Retina (tissue), 1 donor: ENCODE results near the gene IL1RL2.

Source experiments
- DNase-seq: peaks from one replicate; pipeline ENCODE4 v3.0.0-alpha.2; 2016

The IL1RL2 gene

GRCh38 chr2:102240640-102241370 is 54.0 kb downstream of the IL1RL2 start:
- peak; percentile 85 for DNase-seq

GRCh38 chr2:102241616-102242305 is 54.9 kb downstream of the IL1RL2 start:
- no peak for DNase-seq

GRCh38 chr2:102245266-102246151 is 58.7 kb downstream of the IL1RL2 start:
- DNase-seq = no peak

DNA sequence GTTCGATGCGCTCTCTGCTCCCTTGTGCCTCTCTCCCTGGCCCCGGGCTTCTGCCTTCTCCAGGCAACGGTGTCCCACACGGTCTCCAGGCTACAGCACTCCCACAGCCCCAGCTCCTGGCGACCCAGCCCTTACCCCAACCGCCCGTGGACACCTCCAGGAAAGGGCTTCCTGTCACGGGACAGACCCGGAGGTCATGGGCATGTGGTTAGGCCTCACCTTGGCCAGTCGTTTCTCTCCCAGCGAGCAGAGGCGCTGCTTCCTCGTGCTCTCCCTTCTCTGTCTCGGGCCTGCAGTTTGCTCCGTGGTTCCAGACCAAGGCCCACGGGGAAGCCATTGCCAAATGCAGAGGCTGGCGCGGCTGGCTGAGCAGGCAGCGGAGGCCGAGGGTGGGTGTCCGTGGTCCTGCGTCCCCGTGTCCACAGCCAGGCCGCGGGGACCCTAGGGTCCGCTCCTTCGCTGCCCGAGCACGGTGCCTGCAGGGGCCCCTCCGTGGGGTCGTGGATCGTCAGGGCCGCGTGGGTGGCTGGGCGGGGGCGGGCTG is 63.5 kb downstream of the IL1RL2 start:
- no peak for DNase-seq

DNA sequence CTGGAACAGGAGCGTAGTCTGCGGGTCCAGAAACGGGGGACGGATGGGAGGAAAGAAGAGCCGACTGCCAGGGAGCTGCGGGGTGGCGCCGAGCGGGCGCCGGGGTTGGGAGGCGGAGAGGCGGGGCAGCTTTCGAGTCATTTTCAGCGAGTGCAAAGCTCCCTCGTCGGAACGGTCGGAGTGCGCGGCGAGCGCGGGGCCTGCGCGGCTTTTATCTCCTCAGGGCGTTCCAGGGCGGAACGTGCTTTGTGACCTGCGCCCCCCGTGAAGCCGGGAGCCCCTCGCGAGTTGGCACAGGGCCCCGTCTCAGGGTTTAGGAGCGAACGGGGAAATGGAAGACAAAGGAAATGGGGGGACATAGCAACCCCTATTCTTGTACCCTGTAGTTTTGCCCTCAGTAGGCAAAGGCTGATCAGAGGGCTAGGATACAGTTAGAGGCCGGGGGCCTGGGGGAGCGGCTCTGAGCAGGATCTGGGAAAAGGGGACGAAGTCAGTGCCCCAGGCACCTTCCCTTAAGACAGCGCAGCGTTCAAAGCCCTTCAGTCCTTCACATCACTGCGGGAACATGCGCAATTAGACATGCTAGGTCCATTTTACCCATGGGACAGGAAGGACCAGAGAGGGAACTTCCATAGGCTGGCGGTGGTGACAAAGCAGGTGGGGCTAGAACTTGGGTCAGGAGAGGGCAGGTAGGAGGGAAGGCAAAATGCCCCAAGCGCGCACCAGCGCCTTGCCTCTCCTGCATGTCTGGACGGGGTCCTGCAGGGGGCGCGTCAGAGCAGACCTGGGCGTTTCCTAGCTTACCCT is 64.4 kb downstream of the IL1RL2 start:
- peak; percentile 82 for DNase-seq

GRCh38 chr2:102251849-102252203 is 65.0 kb downstream of the IL1RL2 start:
- no peak for DNase-seq

DNA sequence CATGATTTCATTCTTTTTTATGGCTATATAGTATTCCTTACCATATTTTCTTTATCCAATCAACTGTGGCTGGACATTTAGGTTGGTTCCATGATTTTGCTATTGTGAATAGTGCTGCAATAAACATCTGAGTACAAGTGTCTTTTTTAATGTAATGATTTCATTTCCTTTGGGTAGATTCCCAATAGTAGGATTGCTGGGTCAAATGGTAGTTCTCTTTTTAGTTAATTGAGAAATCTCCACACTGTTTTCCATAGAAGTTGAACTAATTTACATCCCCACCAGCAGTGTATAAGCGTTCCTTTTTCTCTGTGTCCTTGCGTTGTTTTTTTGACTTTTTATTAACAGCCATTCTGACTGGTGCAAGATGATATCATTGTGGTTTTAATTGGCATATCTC is 65.4 kb downstream of the IL1RL2 start:
- DNase-seq = no peak

DNA sequence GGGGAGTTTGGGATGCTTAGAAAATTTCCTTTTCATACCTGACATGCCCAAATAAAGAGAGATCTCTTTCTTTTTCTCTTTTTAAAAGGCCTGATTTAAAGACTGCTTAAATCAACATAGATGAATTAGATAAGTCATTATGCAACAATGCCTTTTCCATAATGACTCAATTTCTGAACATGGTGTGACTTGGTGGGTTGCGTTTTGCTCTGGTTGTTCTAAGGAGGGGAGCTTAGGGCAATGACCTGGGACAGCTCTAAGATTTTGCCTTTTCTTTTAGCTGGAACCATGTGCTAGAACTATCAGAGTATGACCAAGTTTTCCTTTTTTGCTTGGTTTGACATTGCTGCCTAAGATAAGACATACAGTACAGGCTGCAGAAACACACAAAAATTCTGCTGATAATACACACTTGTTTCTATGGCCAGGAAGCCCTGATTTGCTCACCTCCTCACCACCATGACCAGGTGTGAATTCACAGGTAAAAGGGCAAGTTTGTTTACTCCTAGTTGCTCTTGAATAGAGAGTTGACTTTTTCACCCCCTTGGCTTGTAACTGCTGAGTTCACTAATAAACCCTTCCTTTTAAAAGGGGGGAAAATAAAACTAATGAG is 66.4 kb downstream of the IL1RL2 start:
- no peak for DNase-seq

DNA sequence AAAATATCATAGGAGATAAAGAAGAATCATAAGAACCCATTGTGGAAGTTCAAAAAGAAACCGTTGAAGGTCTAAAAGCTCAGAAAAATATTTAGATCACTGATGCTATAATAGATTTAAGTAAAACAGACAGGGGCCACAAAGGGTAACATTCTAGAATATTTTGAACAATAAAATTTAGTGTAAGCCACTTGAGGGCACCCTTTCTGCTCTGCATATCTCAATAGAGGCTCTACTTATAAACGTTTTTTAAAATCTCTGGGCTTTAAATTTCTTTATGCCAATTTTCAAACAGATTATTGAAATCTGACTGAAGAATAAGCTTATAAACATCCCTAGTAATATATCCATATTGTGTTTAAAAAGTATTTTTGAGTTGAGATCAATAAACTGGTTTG is 66.9 kb downstream of the IL1RL2 start:
- no peak for DNase-seq

DNA sequence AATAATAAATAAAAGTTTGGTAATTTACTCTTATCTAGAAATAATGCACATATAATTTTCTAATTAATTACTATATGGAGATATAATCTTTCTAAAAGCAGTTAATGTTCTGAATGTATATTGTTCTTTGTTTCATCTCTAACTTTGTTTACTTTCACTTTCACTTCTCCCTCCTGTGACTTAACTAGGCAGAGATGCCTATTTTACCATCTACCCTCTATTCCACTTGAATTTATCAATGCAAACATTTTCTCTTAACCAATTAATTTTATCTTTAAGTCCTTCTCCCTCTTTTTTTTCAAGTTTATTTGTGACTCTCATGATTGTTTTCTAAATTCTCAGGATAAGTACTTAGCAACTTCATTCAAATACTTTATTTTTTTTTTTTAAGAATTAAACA is 69.5 kb downstream of the IL1RL2 start:
- no peak for DNase-seq

DNA sequence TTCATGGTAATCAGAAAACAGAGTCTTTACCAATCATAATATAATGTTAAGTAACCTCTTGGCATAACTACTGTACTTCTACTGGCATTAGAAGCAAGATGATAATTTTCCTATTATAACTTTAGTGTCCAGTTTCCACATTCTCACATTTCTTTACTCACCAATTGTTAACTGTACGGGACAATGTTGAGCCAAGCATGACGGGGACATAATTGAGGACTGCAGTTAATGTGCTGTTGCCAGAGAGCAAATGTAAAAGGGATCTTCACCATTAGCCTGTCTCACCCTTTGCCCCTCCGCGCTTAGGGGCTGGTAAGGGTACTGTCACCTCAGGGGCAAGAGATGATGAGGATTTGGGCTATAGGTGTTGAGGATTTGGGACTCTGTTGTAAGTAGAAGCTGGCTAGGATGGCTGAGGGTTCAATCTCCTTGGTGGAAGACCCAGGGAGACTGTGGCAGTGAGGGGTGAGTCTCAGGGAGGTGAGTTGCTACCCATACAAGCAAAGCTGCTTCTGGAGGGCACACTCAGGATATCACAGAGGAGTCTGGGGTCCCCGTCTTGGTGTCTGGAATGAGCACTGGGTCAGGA is 70.1 kb downstream of the IL1RL2 start:
- DNase-seq = no peak

DNA sequence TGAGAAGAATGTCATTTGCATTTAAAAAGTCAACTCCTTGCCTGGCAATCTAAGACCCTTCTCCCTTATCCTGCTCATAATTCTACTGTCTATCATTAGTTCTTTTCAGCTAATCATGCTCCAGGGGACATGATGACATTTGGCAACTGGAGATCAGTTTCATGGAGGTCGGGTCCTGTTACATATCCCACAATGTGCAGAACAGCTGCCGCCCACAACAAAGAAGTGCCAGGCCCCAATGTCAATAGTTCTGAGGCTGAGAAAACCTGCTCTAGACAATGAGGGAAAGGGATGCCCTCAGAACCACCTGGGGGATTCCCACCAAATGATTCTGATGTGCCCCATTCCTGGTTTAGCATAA is 71.2 kb downstream of the IL1RL2 start:
- no peak for DNase-seq

- DNase-seq = no peak
These were observed 71.7 kb downstream of the IL1RL2 start for GRCh38 chr2:102258386-102259074.

GRCh38 chr2:102261467-102262135 is 74.8 kb downstream of the IL1RL2 start:
- DNase-seq = no peak

- DNase-seq = no peak
These were observed 75.7 kb downstream of the IL1RL2 start for GRCh38 chr2:102262216-102263129.

- no peak for DNase-seq
These were observed 78.1 kb downstream of the IL1RL2 start for GRCh38 chr2:102264952-102265351.

- DNase-seq = no peak
These were observed 79.4 kb downstream of the IL1RL2 start for GRCh38 chr2:102266204-102266603.

GRCh38 chr2:102267774-102268173 is 81.0 kb downstream of the IL1RL2 start:
- no peak for DNase-seq

DNA sequence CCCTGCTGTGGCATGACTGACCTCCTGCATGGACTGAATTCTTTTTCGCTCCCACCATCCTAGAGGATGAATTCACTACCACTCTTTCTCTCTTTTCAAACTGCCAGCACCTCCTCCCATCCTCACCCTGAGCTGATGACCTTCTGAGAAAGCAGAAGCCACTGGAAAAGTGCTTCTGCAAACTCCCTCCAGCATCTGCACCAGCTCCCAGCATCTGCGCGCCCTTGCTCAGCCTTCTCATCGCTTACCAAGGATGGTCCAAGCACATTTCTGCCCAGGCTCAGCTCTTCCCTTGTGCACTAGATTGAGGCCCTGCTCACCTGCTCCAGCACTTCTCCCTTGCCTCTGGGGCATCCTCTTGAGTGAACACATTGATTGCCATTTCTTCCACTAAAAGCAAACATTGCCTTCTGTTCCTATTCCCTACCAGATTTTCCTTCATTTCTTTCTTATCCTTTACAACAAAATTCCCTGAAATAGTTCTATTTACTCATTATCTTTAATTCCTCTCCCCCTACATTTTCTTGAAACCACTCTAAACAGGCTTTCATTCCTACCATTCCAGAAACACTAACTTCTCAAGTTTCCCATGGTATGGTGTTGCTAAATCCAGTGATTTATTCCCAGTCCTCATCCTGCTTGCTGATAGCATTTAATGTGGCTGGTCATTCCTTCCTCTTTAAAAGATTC is 81.8 kb downstream of the IL1RL2 start:
- no peak for DNase-seq
